SHP77 treated with DMSO at 0.1 percent for 48 hours (cell line): ENCODE data around the gene RING1.

Source experiments
- DNase-seq: peaks from one replicate; lab custom pipeline; 2025; lab: John Stamatoyannopoulos, UW

RING1 gene

GRCh38 chr6:33208091-33208967 is at the start of gene RING1:
Gene RING1, plus strand, starts transcription at chr6:33208500. Its CDS starts 323 bp downstream, at chr6:33208823.
- peak; percentile 57 for DNase-seq

GRCh38 chr6:33160096-33160495 is 48.2 kb upstream of the RING1 start:
- DNase-seq = no peak

GRCh38 chr6:33160728-33161344 is 47.5 kb upstream of the RING1 start:
- DNase-seq = no peak

- DNase-seq = no peak
Measured at GRCh38 chr6:33161354-33162331, 46.7 kb upstream of the RING1 start.

GRCh38 chr6:33163540-33163939 is 44.8 kb upstream of the RING1 start:
- no peak for DNase-seq

- DNase-seq = no peak
Measured at GRCh38 chr6:33164176-33164575, 44.1 kb upstream of the RING1 start.

GRCh38 chr6:33164665-33165373 is 43.5 kb upstream of the RING1 start:
- DNase-seq = no peak

GRCh38 chr6:33165581-33166258 is 42.6 kb upstream of the RING1 start:
- DNase-seq = no peak

GRCh38 chr6:33166363-33166762 is 41.9 kb upstream of the RING1 start:
- no peak for DNase-seq

GRCh38 chr6:33166811-33167210 is 41.5 kb upstream of the RING1 start:
- no peak for DNase-seq

GRCh38 chr6:33167374-33168283 is 40.7 kb upstream of the RING1 start:
- DNase-seq = no peak

GRCh38 chr6:33168284-33168601 is 40.1 kb upstream of the RING1 start:
- DNase-seq = no peak

GRCh38 chr6:33168639-33169038 is 39.7 kb upstream of the RING1 start:
- DNase-seq = no peak

- no peak for DNase-seq
Measured at GRCh38 chr6:33169291-33170175, 38.8 kb upstream of the RING1 start.

GRCh38 chr6:33170176-33171015 is 37.9 kb upstream of the RING1 start:
- no peak for DNase-seq

- no peak for DNase-seq
Measured at GRCh38 chr6:33171016-33171879, 37.1 kb upstream of the RING1 start.
